K562 (cell line): ENCODE results near the gene CHRM3. TPM values are rescaled to one million over a fixed set of nuclear protein-coding genes. Genes with fewer than 3 reads are reported as not detected.

Experiments
- ATAC-seq: fragments of 200-7000 bp; cut with Tn5 transposase; 3 replicates; pipeline ENCODE4 v1.9.1; 2020; ENCODE audit warnings: moderate library complexity
- BruUV-seq: library from RNA; stranded (reverse); fragments of 400-500 nt; replicated peaks from 2 replicates; lab custom pipeline; 2021; lab: Mats Ljungman, UMichigan
- CTCF ChIA-PET: fragments of 300-600 bp; formaldehyde crosslinking; extraction: SDS; loops from one replicate; lab custom pipeline; 2021; ENCODE audit warnings: low intra/inter-chr PET ratio; lab: Yijun Ruan, JAX
- POLR2A ChIA-PET: fragments of 300-600, 350-650 bp; sonication (Branson Sonifier 250); formaldehyde crosslinking; extraction: SDS; loops from one replicate; lab custom pipeline; 2021; ENCODE audit warnings: antibody characterized with exemption, inconsistent platforms; lab: Yijun Ruan, JAX
- DNase-seq, 4 experiments: peaks; one replicate each; pipeline versions ENCODE4 v3.0.0 to v3.0.0-alpha.2; 2011 to 2018; ENCODE audit warnings: low spot score in 3 of 4, mixed read lengths in 3 of 4; ENCODE audit errors: extremely low read depth in 1 of 4
- FAIRE-seq: peaks from 2 replicates; lab custom pipeline; 2011; peaks lifted over from hg19 to GRCh38; lab: Jason Lieb, UNC
- H2AFZ ChIP-seq: 2 replicates; pipeline ENCODE4 v1.6.0; 2011; ENCODE audit warnings: low read depth, low read length, control low read depth, inconsistent platforms
- H3K27ac ChIP-seq: fragments of 200-600 bp; 3 replicates; pipeline ENCODE4 v1.8.0; 2011; ENCODE audit warnings: low read depth, mild to moderate bottlenecking, control low read depth, inconsistent platforms, low read length, moderate library complexity, mixed read lengths; ENCODE audit errors: extremely low read depth
- H3K27me3 ChIP-seq, 2 experiments: fragments of 300-600 bp in 1 of 2; 2 replicates in 1 of 2; 3 replicates in 1 of 2; pipeline versions ENCODE4 v1.6.0 to v1.8.0; 2011; ENCODE audit warnings: inconsistent platforms in 2 of 2, low read length in 2 of 2, mild to moderate bottlenecking in 1 of 2, mixed read lengths in 1 of 2, moderate library complexity in 1 of 2; ENCODE audit not compliant: control insufficient read depth in 2 of 2, insufficient read depth in 2 of 2
- H3K36me3 ChIP-seq: fragments of 300-600 bp; 3 replicates; pipeline ENCODE4 v1.8.0; 2011; ENCODE audit warnings: mild to moderate bottlenecking, low read length, inconsistent platforms; ENCODE audit not compliant: control insufficient read depth, insufficient read depth
- H3K4me1 ChIP-seq, 2 experiments: fragments of 200-600 bp in 1 of 2; replicated peaks in 1 of 2; 2 replicates in 1 of 2; 3 replicates in 1 of 2; pipeline versions ENCODE4 v1.5.1 to v1.8.0; 2011; ENCODE audit warnings: inconsistent platforms in 2 of 2, low read length in 2 of 2, mild to moderate bottlenecking in 1 of 2, mixed read lengths in 1 of 2, moderate library complexity in 1 of 2; ENCODE audit not compliant: control insufficient read depth in 2 of 2, insufficient read depth in 2 of 2
- H3K4me2 ChIP-seq: 2 replicates; pipeline ENCODE4 v1.6.1; 2011; ENCODE audit warnings: low read length, control low read depth, inconsistent platforms, mixed read lengths; ENCODE audit not compliant: insufficient read depth
- H3K4me3 ChIP-seq: fragments of 200-600 bp; sonication (generic), shearing (Covaris generic); 2 replicates; pipeline ENCODE4 v1.5.1; 2016; ENCODE audit warnings: control low read depth, inconsistent platforms
- H3K79me2 ChIP-seq: fragments of 200-600 bp; 3 replicates; pipeline ENCODE4 v1.8.0; 2011; ENCODE audit warnings: low read length, inconsistent platforms; ENCODE audit not compliant: control insufficient read depth, insufficient read depth
- H3K9ac ChIP-seq, 2 experiments: 2 replicates each; pipeline versions ENCODE4 v1.6.0 to v1.6.1; 2011; ENCODE audit warnings: low read depth in 2 of 2, low read length in 2 of 2, control low read depth in 1 of 2, inconsistent platforms in 1 of 2, mild to moderate bottlenecking in 1 of 2, mixed read lengths in 1 of 2; ENCODE audit not compliant: insufficient read depth in 1 of 2
- H3K9me1 ChIP-seq: one replicate; pipeline ENCODE4 v1.6.0; 2011; ENCODE audit warnings: inconsistent platforms, mild to moderate bottlenecking, low read length, moderate library complexity; ENCODE audit not compliant: control insufficient read depth, insufficient read depth
- H3K9me3 ChIP-seq: replicated peaks from 2 replicates; pipeline ENCODE4 v1.5.1; 2011; ENCODE audit warnings: low read depth, low read length, inconsistent platforms; ENCODE audit not compliant: control insufficient read depth, insufficient read depth
- H4K20me1 ChIP-seq: replicated peaks from 2 replicates; pipeline ENCODE4 v1.6.1; 2011; ENCODE audit warnings: low read length, inconsistent platforms, mixed read lengths; ENCODE audit not compliant: control insufficient read depth, insufficient read depth
- CEBPG ChIP-seq, 3 experiments: fragments of 200-800 bp in 1 of 3; sonication (Bioruptor generic) in 1 of 3; sonication (generic) in 1 of 3; formaldehyde crosslinking in 1 of 3; IDR thresholded peaks in 2 of 3; conservative IDR thresholded peaks in 1 of 3; 2 replicates each; pipeline versions ENCODE4 v1.6.1 to v1.8.0; 2016 to 2022; ENCODE audit warnings: missing compliant biosample characterization in 2 of 3, missing genetic modification characterization in 2 of 3, mild to moderate bottlenecking in 1 of 3, missing genetic modification reagents in 1 of 3
- CREB5 ChIP-seq: fragments of 250-450 bp; sonication (Bioruptor Pico); IDR thresholded peaks from 2 replicates; pipeline ENCODE4 v1.5.0; 2020; ENCODE audit warnings: mild to moderate bottlenecking
- EGR1 ChIP-seq: fragments of 450-650 bp; conservative IDR thresholded peaks from 2 replicates; pipeline ENCODE4 v1.6.1; 2017; ENCODE audit warnings: mild to moderate bottlenecking
- EP400 ChIP-seq: fragments of 450-650 bp; IDR thresholded peaks from 2 replicates; pipeline ENCODE4 v1.6.1; 2017; ENCODE audit warnings: antibody characterized with exemption, mild to moderate bottlenecking, moderate library complexity
- MEF2D ChIP-seq: conservative IDR thresholded peaks from 2 replicates; pipeline ENCODE4 v1.6.1; 2016; ENCODE audit warnings: low read depth, missing genetic modification characterization, missing compliant biosample characterization
- PHTF2 ChIP-seq: fragments of 250-450 bp; sonication (Bioruptor Pico); IDR thresholded peaks from 2 replicates; pipeline ENCODE4 v1.5.0; 2021; ENCODE audit warnings: mild to moderate bottlenecking
- PREB ChIP-seq: sonication (generic); formaldehyde crosslinking; IDR thresholded peaks from 2 replicates; pipeline ENCODE4 v1.8.1; 2023; ENCODE audit warnings: mild to moderate bottlenecking, missing genetic modification reagents
- SAFB ChIP-seq: fragments of 200-400 bp; formaldehyde crosslinking; IDR thresholded peaks from 2 replicates; pipeline ENCODE4 v1.6.1; 2017; ENCODE audit warnings: low read depth, low read length, borderline replicate concordance
- SMAD2 ChIP-seq: fragments of 150-350 bp; IDR thresholded peaks from 2 replicates; pipeline ENCODE4 v1.6.1; 2014; ENCODE audit warnings: low read depth, mild to moderate bottlenecking, low read length
- SMAD3 ChIP-seq: fragments of 450-650 bp; formaldehyde crosslinking; conservative IDR thresholded peaks from 2 replicates; pipeline ENCODE4 v1.4.0; 2020; ENCODE audit warnings: mild to moderate bottlenecking
- SREBF2 ChIP-seq: sonication (generic); formaldehyde crosslinking; IDR thresholded peaks from 2 replicates; pipeline ENCODE4 v1.4.0; 2020; ENCODE audit warnings: mild to moderate bottlenecking, missing genetic modification reagents
- SRSF9 ChIP-seq: fragments of 200-400 bp; formaldehyde crosslinking; IDR thresholded peaks from 2 replicates; pipeline ENCODE4 v1.6.1; 2017; ENCODE audit warnings: low read depth, low read length, borderline replicate concordance
- TEAD1 ChIP-seq, 2 experiments: fragments of 450-650 bp in 1 of 2; sonication (generic) in 1 of 2; formaldehyde crosslinking; IDR thresholded peaks; 2 replicates each; pipeline versions ENCODE4 v1.4.0 to v1.8.0; 2020 to 2022; ENCODE audit warnings: mild to moderate bottlenecking in 2 of 2, missing genetic modification reagents in 1 of 2
- YY1 ChIP-seq, 3 experiments: IDR thresholded peaks; 2 replicates each; pipeline ENCODE4 v1.6.1; 2011; ENCODE audit warnings: low read length in 2 of 3, mild to moderate bottlenecking in 2 of 3, moderate library complexity in 2 of 3, borderline replicate concordance in 1 of 3, control low read depth in 1 of 3, low read depth in 1 of 3; ENCODE audit not compliant: insufficient read depth in 3 of 3, insufficient replicate concordance in 2 of 3, control insufficient read depth in 1 of 3, insufficient read length in 1 of 3; ENCODE audit errors: extremely low read depth in 1 of 3
- ZFX ChIP-seq: sonication (generic); formaldehyde crosslinking; IDR thresholded peaks from 2 replicates; pipeline ENCODE4 v1.8.0; 2022; ENCODE audit warnings: mild to moderate bottlenecking, missing genetic modification reagents, moderate library complexity
- ZNF263 ChIP-seq: sonication (generic); formaldehyde crosslinking; IDR thresholded peaks from 2 replicates; pipeline ENCODE4 v1.8.0; 2022; ENCODE audit warnings: mild to moderate bottlenecking, missing genetic modification reagents, borderline replicate concordance
- ZNF76 ChIP-seq: fragments of 250-450 bp; sonication (Bioruptor Pico); IDR thresholded peaks from 2 replicates; pipeline ENCODE4 v1.4.0; 2020; ENCODE audit warnings: mild to moderate bottlenecking, moderate library complexity, borderline replicate concordance
- WGBS: fragments of 100-300 bp; shearing (Covaris generic); methylation state at CpG from one replicate; pipeline ENCODE4 v1.1.6; 2016; ENCODE audit warnings: low coverage, mixed read lengths; ENCODE audit not compliant: insufficient coverage; ENCODE audit errors: missing lambda C conversion rate; 5-methylcytosine and 5-hydroxymethylcytosine counted together
- in situ Hi-C: fragments of 300-500 bp; cut with MboI; formaldehyde crosslinking; loops from 4 replicates; pipeline ENCODE4 v1.15.0; 2018; ENCODE audit warnings: inconsistent platforms, mixed read lengths
- intact Hi-C: fragments of 100-400 bp; cut with micrococcal nuclease; formaldehyde crosslinking; loops from 2 replicates; pipeline ENCODE4 v1.14.2; 2022
- polyA plus RNA-seq, 8 experiments: library from polyadenylated mRNA; depleted of rRNA in 4 of 8; stranded (reverse) in 5 of 8; unstranded in 3 of 8; fragments of >200 nt; fragmentation: Nextera tagmentation in 2 of 8; fragmentation: Illumina TruSeq in 1 of 8; extraction: Ambion mirVana in 2 of 8; extraction: Trizol in 1 of 8; gene quantifications; 2 replicates each; pipeline versions ENCODE4 v1.2.1 to v1.2.3, GENCODE V29; 2011 to 2014; ENCODE audit warnings: inconsistent platforms in 1 of 8, missing spikeins in 1 of 8
- total RNA-seq, 7 experiments: library from RNA; depleted of rRNA in 6 of 7; stranded (reverse); fragments of >200 nt in 6 of 7; fragmentation: Illumina TruSeq in 2 of 7; extraction: Trizol in 2 of 7; gene quantifications; 2 replicates each; pipeline versions ENCODE4 v1.2.1 to v1.2.3, GENCODE V29; 2011 to 2021; ENCODE audit warnings: low replicate concordance in 1 of 7
- TF ChIP-seq, protein P1 (sequence below): fragments of 450-650 bp; IDR thresholded peaks from 2 replicates; pipeline ENCODE4 v1.6.1; 2018; ENCODE audit warnings: mild to moderate bottlenecking, low read depth; ENCODE audit not compliant: partially characterized antibody

The CHRM3 gene
- total and polyA plus RNA-seq, 9 of the 15 experiments (the other 6 are each of a cell fraction or from before 2014, with no cell fraction given): 0.03 to 0.18 (median 0.05) TPM; not detected in 4

DNA sequence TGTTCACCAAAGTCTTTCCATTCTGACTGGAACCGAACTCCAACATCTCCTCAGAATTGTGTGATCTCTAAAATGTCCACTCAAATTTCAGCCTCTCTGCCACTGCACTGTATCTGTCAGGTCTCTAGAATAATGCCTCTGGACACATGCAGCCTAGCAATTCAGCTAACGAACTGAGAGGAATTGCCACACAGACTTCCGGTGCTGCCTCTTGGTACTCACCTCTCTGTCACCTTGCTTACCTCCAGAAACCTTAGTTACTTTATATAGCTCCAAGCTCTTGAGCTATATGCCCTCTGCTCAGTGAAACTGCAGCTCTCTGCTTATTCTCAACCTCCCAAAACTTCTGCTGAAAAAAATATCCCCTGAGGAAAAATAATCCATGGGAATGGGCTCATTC, 2.7 kb upstream of the CHRM3 start:
- no peaks in the 10 kb centered on the region for H3K27me3 ChIP-seq
- DNase-seq: no peak
- no peak for ATAC-seq
- no peak overlapping the region for H3K4me3 ChIP-seq
- FAIRE-seq: no peak
- H3K4me2 ChIP-seq: no peak overlapping the region
- no peak overlapping the region for H3K9ac ChIP-seq
- 0% methylated on average over 3 of the region's 3 CpGs for WGBS
- H3K79me2 ChIP-seq: no peaks in the 10 kb centered on the region
- intact Hi-C loops (no loop called here), in situ Hi-C loops (no loop called here)
- no TSS peak for BruUV-seq
- H3K9me3 ChIP-seq: no peaks in the 10 kb centered on the region
- no peaks in the 10 kb centered on the region for H4K20me1 ChIP-seq
- H3K9me1 ChIP-seq: no peaks in the 10 kb centered on the region
- no peak overlapping the region for H3K27ac ChIP-seq
- ChIA-PET CTCF (no interaction called here), POLR2A (no interaction called here)
- no peak overlapping the region for H2AFZ ChIP-seq
- H3K4me1 ChIP-seq: no peaks in the 10 kb centered on the region; a peak in 1 of 5 replicates
- H3K36me3 ChIP-seq: no peaks in the 10 kb centered on the region
- no peak for TF ChIP-seq SRSF9
- TF ChIP-seq EP400: no peak
- no peak for TF ChIP-seq ZNF263 (CRISPR knock-in tag)
- TF ChIP-seq CEBPG (CRISPR knock-in tag; IDR thresholded peaks at IDR 0.05): no peak
- no peak for TF ChIP-seq CEBPG (tag; conservative IDR thresholded peaks at IDR 0.05 in 1 of 2, IDR thresholded peaks at IDR 0.05 in 1 of 2)
- no peak for TF ChIP-seq ZNF76 (CRISPR knock-in tag)
- no peak for TF ChIP-seq SAFB
- TF ChIP-seq MEF2D: no peak
- no peak for TF ChIP-seq CREB5
- TF ChIP-seq SMAD3 (CRISPR knock-in tag): no peak
- no peak for TF ChIP-seq SMAD2
- TF ChIP-seq SREBF2 (CRISPR knock-in tag): no peak
- no peak for TF ChIP-seq PREB (CRISPR knock-in tag)
- TF ChIP-seq EGR1: no peak
- no peak for TF ChIP-seq TEAD1 (CRISPR knock-in tag; IDR thresholded peaks at IDR 0.05)
- no peak for TF ChIP-seq YY1 (IDR thresholded peaks at IDR 0.05; ENCODE audit: borderline replicate concordance in 1 of 3, control insufficient read depth in 1 of 3, extremely low read depth in 1 of 3, insufficient read depth in 3 of 3, insufficient read length in 1 of 3, insufficient replicate concordance in 2 of 3, low read depth in 1 of 3, low read length in 2 of 3)
- TF ChIP-seq ZFX (CRISPR knock-in tag): no peak
- TF ChIP-seq PHTF2: no peak
- TF ChIP-seq, protein P1, sequence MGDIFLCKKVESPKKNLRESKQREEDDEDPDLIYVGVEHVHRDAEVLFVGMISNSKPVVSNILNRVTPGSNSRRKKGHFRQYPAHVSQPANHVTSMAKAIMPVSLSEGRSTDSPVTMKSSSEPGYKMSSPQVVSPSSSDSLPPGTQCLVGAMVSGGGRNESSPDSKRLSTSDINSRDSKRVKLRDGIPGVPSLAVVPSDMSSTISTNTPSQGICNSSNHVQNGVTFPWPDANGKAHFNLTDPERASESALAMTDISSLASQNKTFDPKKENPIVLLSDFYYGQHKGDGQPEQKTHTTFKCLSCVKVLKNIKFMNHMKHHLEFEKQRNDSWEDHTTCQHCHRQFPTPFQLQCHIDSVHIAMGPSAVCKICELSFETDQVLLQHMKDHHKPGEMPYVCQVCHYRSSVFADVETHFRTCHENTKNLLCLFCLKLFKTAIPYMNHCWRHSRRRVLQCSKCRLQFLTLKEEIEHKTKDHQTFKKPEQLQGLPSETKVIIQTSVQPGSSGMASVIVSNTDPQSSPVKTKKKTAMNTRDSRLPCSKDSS: no peak
